ENCODE measurements around the gene NACC2.

Gene NACC2

GRCh38 chr9:135992486-135993408 is 102.3 kb downstream of the NACC2 start:
- peak; percentile 66 for DNase-seq (ENCODE audit: low read depth)

- DNase-seq (ENCODE audit: low read depth), result no peak
Measured at GRCh38 chr9:135991771-135992170, 103.3 kb downstream of the NACC2 start.

- DNase-seq (ENCODE audit: low read depth), result no peak
Measured at GRCh38 chr9:135990468-135991429, 104.3 kb downstream of the NACC2 start.

- no peak for DNase-seq (ENCODE audit: low read depth)
Measured at GRCh38 chr9:135989722-135990467, 105.2 kb downstream of the NACC2 start.

GRCh38 chr9:135989157-135989556 is 105.9 kb downstream of the NACC2 start:
- DNase-seq (ENCODE audit: low read depth), result no peak

- DNase-seq (ENCODE audit: low read depth), result no peak
Measured at GRCh38 chr9:135988493-135988892, 106.6 kb downstream of the NACC2 start.

GRCh38 chr9:135987838-135988404 is 107.2 kb downstream of the NACC2 start:
- DNase-seq (ENCODE audit: low read depth), result no peak

GRCh38 chr9:135986605-135987004 is 108.5 kb downstream of the NACC2 start:
- DNase-seq (ENCODE audit: low read depth), result no peak

- DNase-seq (ENCODE audit: low read depth), result no peak
Measured at GRCh38 chr9:135985889-135986288, 109.2 kb downstream of the NACC2 start.

GRCh38 chr9:135985459-135985774 is 109.7 kb downstream of the NACC2 start:
- no peak for DNase-seq (ENCODE audit: low read depth)

- DNase-seq (ENCODE audit: low read depth), result no peak
Measured at GRCh38 chr9:135984072-135984710, 110.9 kb downstream of the NACC2 start.

GRCh38 chr9:135983208-135984071 is 111.6 kb downstream of the NACC2 start:
- DNase-seq (ENCODE audit: low read depth), result no peak

GRCh38 chr9:135982499-135983207 is 112.4 kb downstream of the NACC2 start:
- DNase-seq (ENCODE audit: low read depth), result no peak

- no peak for DNase-seq (ENCODE audit: low read depth)
Measured at GRCh38 chr9:135980926-135981630, 114.0 kb downstream of the NACC2 start.

- DNase-seq (ENCODE audit: low read depth), result no peak
Measured at GRCh38 chr9:135979547-135980166, 115.4 kb downstream of the NACC2 start.

GRCh38 chr9:135978642-135979546 is 116.2 kb downstream of the NACC2 start:
- no peak for DNase-seq (ENCODE audit: low read depth)

GRCh38 chr9:135976944-135977343 is 118.1 kb downstream of the NACC2 start:
- no peak for DNase-seq (ENCODE audit: low read depth)

All from stromal cell of bone marrow (primary cell).